ENCODE data around the gene DNAH1.

- TF ChIP-seq, protein P1, sequence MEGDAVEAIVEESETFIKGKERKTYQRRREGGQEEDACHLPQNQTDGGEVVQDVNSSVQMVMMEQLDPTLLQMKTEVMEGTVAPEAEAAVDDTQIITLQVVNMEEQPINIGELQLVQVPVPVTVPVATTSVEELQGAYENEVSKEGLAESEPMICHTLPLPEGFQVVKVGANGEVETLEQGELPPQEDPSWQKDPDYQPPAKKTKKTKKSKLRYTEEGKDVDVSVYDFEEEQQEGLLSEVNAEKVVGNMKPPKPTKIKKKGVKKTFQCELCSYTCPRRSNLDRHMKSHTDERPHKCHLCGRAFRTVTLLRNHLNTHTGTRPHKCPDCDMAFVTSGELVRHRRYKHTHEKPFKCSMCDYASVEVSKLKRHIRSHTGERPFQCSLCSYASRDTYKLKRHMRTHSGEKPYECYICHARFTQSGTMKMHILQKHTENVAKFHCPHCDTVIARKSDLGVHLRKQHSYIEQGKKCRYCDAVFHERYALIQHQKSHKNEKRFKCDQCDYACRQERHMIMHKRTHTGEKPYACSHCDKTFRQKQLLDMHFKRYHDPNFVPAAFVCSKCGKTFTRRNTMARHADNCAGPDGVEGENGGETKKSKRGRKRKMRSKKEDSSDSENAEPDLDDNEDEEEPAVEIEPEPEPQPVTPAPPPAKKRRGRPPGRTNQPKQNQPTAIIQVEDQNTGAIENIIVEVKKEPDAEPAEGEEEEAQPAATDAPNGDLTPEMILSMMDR (IDR thresholded peaks at IDR 0.05): no peak
- no peak for TF ChIP-seq POLR2A (IDR thresholded peaks at IDR 0.05)
Observed at GRCh38 chr3:52346623-52347530, 30.8 kb downstream of the DNAH1 start.

All from testis (tissue), 2 donors.